ENCODE results near the gene SNAI1. TPM values are rescaled to one million over a fixed set of nuclear protein-coding genes. Genes with fewer than 3 reads are reported as not detected.

SNAI1 gene
- total and polyA plus RNA-seq, 9 donors, result 0.95 to 9.0 (median 1.7) TPM

GRCh38 chr20:50015993-50016770 lies 33.4 kb downstream of the SNAI1 start:
- Histone ChIP-seq H3K9me3 (no peaks in the 10 kb centered on the region), H3K27me3 (no peaks in the 10 kb centered on the region), H3K27ac (no peak overlapping the region), H3K4me1 (ENCODE audit: insufficient read depth) (no peaks in the 10 kb centered on the region), H3K4me3 (no peak overlapping the region), H3K36me3 (no peaks in the 10 kb centered on the region)
- no peak for DNase-seq
- intact Hi-C loops (cut with DNase I), result no loop called here
- no peak for TF ChIP-seq EP300 (IDR thresholded peaks at IDR 0.05)
- no peak for TF ChIP-seq CTCF (IDR thresholded peaks at IDR 0.05)
- no peak for TF ChIP-seq POLR2A (IDR thresholded peaks at IDR 0.05)
- WGBS, 3 donors, result 66 to 72% (median 70%) methylated on average over 18 of the region's 18 CpGs

- Histone ChIP-seq H3K36me3 (no peaks in the 10 kb centered on the region), H3K27ac (no peak overlapping the region), H3K4me1 (ENCODE audit: insufficient read depth) (no peaks in the 10 kb centered on the region), H3K4me3 (no peak overlapping the region), H3K27me3 (no peaks in the 10 kb centered on the region), H3K9me3 (no peaks in the 10 kb centered on the region)
- intact Hi-C loops (cut with DNase I), result no loop called here
- WGBS, 3 donors, result 69 to 95% (median 88%) methylated on average over 5 of the region's 5 CpGs
- DNase-seq, result no peak
- TF ChIP-seq CTCF (IDR thresholded peaks at IDR 0.05) (no peak), POLR2A (IDR thresholded peaks at IDR 0.05) (no peak), EP300 (IDR thresholded peaks at IDR 0.05) (no peak)
These were observed 34.4 kb downstream of the SNAI1 start for GRCh38 chr20:50017160-50017559.

GRCh38 chr20:50017576-50018248 lies 34.9 kb downstream of the SNAI1 start:
- no peak overlapping the region for H3K4me3 ChIP-seq
- no peaks in the 10 kb centered on the region for H3K36me3 ChIP-seq
- no peak overlapping the region for H3K27ac ChIP-seq
- H3K27me3 ChIP-seq, result no peaks in the 10 kb centered on the region
- H3K9me3 ChIP-seq, result no peaks in the 10 kb centered on the region
- no peak for DNase-seq
- TF ChIP-seq EP300 (IDR thresholded peaks at IDR 0.05) (no peak), POLR2A (IDR thresholded peaks at IDR 0.05) (no peak), CTCF (IDR thresholded peaks at IDR 0.05) (no peak)
- intact Hi-C loops (cut with DNase I), result no loop called here
- no peaks in the 10 kb centered on the region for H3K4me1 ChIP-seq (ENCODE audit: insufficient read depth)
- WGBS, 3 donors, result 43 to 56% (median 45%) methylated on average over 4 of the region's 4 CpGs

GRCh38 chr20:50019466-50020256 lies 36.9 kb downstream of the SNAI1 start:
- 82 to 91% (median 87%) methylated on average over 13 of the region's 13 CpGs for WGBS, 3 donors
- DNase-seq, result no peak

More at GRCh38 chr20:50019466-50020256, 36.9 kb downstream of the SNAI1 start:
- Histone ChIP-seq H3K27ac (no peak overlapping the region), H3K27me3 (no peaks in the 10 kb centered on the region), H3K4me1 (ENCODE audit: insufficient read depth) (no peaks in the 10 kb centered on the region), H3K4me3 (no peak overlapping the region), H3K9me3 (no peaks in the 10 kb centered on the region), H3K36me3 (no peaks in the 10 kb centered on the region)
- no peak for TF ChIP-seq EP300 (IDR thresholded peaks at IDR 0.05)
- TF ChIP-seq CTCF (IDR thresholded peaks at IDR 0.05), result no peak
- TF ChIP-seq POLR2A (IDR thresholded peaks at IDR 0.05), result no peak
- intact Hi-C loops (cut with DNase I), result no loop called here

All from ovary (tissue), 9 donors.